GM12873 (cell line): Measurements from ENCODE around the gene RBM6.

Source experiments
- CTCF ChIP-seq: IDR thresholded peaks from 2 replicates; pipeline ENCODE4 v1.5.1; 2012; ENCODE audit warnings: low read depth, mild to moderate bottlenecking, moderate library complexity, low read length, control low read depth; ENCODE audit not compliant: insufficient read depth; ENCODE audit errors: missing control alignments

The RBM6 gene

DNA sequence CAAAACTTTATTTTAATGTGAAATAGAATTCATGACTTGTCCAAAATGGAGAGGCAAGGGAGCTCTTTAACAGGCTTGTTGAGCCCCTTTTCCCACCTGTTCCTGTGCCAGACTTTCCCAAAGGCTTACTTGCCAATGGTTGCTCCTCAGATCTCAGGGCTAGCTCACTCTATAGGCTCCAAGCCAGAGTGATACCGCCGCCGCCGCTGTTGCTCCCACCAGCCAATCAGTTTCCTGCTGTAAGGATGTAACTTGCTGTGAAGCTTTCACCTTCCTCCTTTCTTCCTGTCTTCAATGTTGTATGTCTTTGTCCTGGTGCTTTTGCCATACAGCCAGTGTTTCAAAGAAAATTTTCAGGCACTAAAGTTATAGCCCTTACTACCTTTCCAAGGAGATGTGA, 107.5 kb downstream of the RBM6 start:
- no peak for TF ChIP-seq CTCF

GRCh38 chr3:50050361-50050760, 110.4 kb downstream of the RBM6 start:
- TF ChIP-seq CTCF: no peak

DNA sequence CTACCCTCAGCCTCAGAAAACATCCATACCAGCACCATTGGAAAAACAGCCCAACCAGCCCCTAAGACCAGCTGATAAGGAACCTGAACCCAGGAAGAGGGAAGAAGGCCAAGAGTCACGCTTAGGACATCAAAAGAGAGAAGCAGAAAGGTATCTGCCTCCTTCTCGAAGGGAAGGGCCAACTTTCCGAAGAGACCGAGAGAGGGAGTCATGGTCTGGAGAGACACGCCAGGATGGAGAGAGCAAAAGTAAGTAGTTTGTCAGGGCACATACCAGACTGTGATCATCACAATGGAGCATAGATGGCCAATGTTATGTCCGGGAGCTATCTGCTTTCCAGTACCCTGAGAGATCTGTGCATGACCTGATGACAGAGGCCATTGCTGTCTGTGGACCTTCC, 117.8 kb downstream of the RBM6 start:
- no peak for TF ChIP-seq CTCF

GRCh38 chr3:50068134-50068533, 128.2 kb downstream of the RBM6 start:
- no peak for TF ChIP-seq CTCF

GRCh38 chr3:50078091-50078490, 138.1 kb downstream of the RBM6 start:
- no peak for TF ChIP-seq CTCF

GRCh38 chr3:50078622-50079021, 138.7 kb downstream of the RBM6 start:
- no peak for TF ChIP-seq CTCF

DNA sequence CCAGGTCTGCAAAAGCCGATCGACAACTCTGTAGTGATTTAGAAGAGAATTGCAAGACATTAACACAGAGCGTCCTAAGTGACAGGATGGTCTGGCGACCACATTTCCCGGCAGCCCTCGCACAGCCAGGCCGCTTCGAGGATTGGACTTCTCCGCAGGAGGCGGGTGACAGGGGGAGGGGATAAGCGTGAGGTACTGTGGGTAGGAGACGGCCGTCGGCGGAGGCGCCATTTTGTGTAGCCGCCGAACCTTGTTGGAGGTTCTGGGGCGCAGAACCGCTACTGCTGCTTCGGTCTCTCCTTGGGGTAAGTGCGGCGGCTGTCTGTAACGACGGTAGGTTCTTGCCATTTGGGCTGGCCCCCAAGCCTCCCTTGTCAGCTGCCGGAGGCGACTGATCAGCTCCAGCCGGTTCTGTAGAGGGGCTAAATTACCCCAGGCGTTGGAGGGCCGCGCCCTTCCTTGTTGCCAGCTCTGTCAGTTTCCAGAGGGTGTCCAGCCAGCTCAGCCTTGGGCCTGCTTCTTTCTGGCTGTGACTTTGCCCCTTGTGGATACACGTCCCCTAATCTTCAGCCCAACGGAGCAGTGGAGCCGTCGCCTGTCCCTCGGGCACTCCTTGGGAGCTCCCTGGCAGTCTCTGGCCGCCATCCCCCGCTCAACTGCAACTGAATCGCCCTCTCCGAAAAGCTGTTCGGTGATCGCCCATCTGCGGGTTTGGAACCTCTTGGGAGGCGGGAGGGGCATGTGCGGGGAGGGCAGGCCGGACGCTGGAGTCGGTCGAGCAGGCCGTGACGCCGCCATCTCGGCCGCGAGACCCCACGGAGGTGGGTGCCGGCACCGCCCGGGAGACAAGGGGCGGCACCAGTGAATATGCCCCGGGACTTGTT, 149.0 kb downstream of the RBM6 start, which contains the start of gene RBM5:
RBM5 (plus strand) TSS at position 195 of the 884 bp plus-strand sequence. CDS start 1,516 bp downstream, outside the sequence.
- TF ChIP-seq CTCF: no peak
